H9 (cell line): ENCODE results near the gene RHBDL1. TPM values are rescaled to one million over a fixed set of nuclear protein-coding genes. Genes with fewer than 3 reads are reported as not detected.

Source experiments
- DNase-seq: peaks from one replicate; pipeline ENCODE4 v3.0.0-alpha.2; 2017
- H2AFZ ChIP-seq: one replicate; pipeline ENCODE4 v1.6.1; 2013; ENCODE audit warnings: mild to moderate bottlenecking, low read length, control low read depth, moderate library complexity
- H2AK5ac ChIP-seq: 2 replicates; pipeline ENCODE4 v1.6.1; 2013; ENCODE audit warnings: low read length, control low read depth, mixed read lengths; ENCODE audit not compliant: insufficient read length
- H2BK120ac ChIP-seq: one replicate; pipeline ENCODE4 v1.6.1; 2013; ENCODE audit warnings: low read depth, mild to moderate bottlenecking, low read length, control low read depth, inconsistent platforms; ENCODE audit not compliant: poor library complexity, severe bottlenecking
- H2BK12ac ChIP-seq: 2 replicates; pipeline ENCODE4 v1.6.1; 2013; ENCODE audit warnings: low read length, control low read depth, mixed read lengths, low read depth; ENCODE audit not compliant: insufficient read length
- H2BK15ac ChIP-seq: 2 replicates; pipeline ENCODE4 v1.6.1; 2013; ENCODE audit warnings: low read depth, low read length, control low read depth
- H2BK20ac ChIP-seq: one replicate; pipeline ENCODE4 v1.6.1; 2013; ENCODE audit warnings: low read depth, mild to moderate bottlenecking, low read length, control low read depth, inconsistent platforms; ENCODE audit not compliant: poor library complexity, severe bottlenecking
- H2BK5ac ChIP-seq: 2 replicates; pipeline ENCODE4 v1.6.1; 2013; ENCODE audit warnings: low read length, control low read depth, mixed read lengths; ENCODE audit not compliant: insufficient read length
- H3K14ac ChIP-seq: 2 replicates; pipeline ENCODE4 v1.6.1; 2013; ENCODE audit warnings: low read length, control low read depth; ENCODE audit not compliant: insufficient read depth
- H3K18ac ChIP-seq: 2 replicates; pipeline ENCODE4 v1.6.1; 2013; ENCODE audit warnings: low read depth, mild to moderate bottlenecking, mixed read lengths, low read length, control low read depth; ENCODE audit not compliant: insufficient read length
- H3K23ac ChIP-seq: 2 replicates; pipeline ENCODE4 v1.6.1; 2013; ENCODE audit warnings: low read length, control low read depth, mixed read lengths, low read depth; ENCODE audit not compliant: insufficient read length
- H3K23me2 ChIP-seq: 2 replicates; pipeline ENCODE4 v1.6.1; 2013; ENCODE audit warnings: low read depth, mild to moderate bottlenecking, mixed read lengths, low read length, control low read depth; ENCODE audit not compliant: insufficient read length, poor library complexity, severe bottlenecking
- H3K27ac ChIP-seq: 2 replicates; pipeline ENCODE4 v1.5.1; 2013; ENCODE audit warnings: low read length, control low read depth, mixed read lengths, low read depth; ENCODE audit not compliant: insufficient read length
- H3K27me3 ChIP-seq: 2 replicates; pipeline ENCODE4 v1.6.1; 2013; ENCODE audit warnings: low read length, control low read depth, inconsistent platforms; ENCODE audit not compliant: insufficient read depth
- H3K4ac ChIP-seq: 2 replicates; pipeline ENCODE4 v1.6.1; 2013; ENCODE audit warnings: low read depth, mild to moderate bottlenecking, control low read depth, inconsistent platforms, low read length, moderate library complexity
- H3K4me1 ChIP-seq: 2 replicates; pipeline ENCODE4 v1.6.1; 2013; ENCODE audit warnings: low read length, control low read depth, inconsistent platforms; ENCODE audit not compliant: insufficient read depth
- H3K4me2 ChIP-seq: 2 replicates; pipeline ENCODE4 v1.6.1; 2013; ENCODE audit warnings: low read length, control low read depth, mixed read lengths; ENCODE audit not compliant: insufficient read length, insufficient read depth
- H3K56ac ChIP-seq: 2 replicates; pipeline ENCODE4 v1.6.1; 2013; ENCODE audit warnings: low read depth, mild to moderate bottlenecking, mixed read lengths, low read length, control low read depth; ENCODE audit not compliant: insufficient read length
- H3K79me1 ChIP-seq: 2 replicates; pipeline ENCODE4 v1.6.1; 2013; ENCODE audit warnings: low read depth, mild to moderate bottlenecking, moderate library complexity, low read length, control low read depth, inconsistent platforms; ENCODE audit not compliant: insufficient read depth, poor library complexity, severe bottlenecking
- H3K79me2 ChIP-seq: 2 replicates; pipeline ENCODE4 v1.6.1; 2013; ENCODE audit warnings: low read length, control low read depth, inconsistent platforms; ENCODE audit not compliant: insufficient read depth
- H3K9ac ChIP-seq: 2 replicates; pipeline ENCODE4 v1.6.1; 2013; ENCODE audit warnings: low read length, control low read depth, mixed read lengths; ENCODE audit not compliant: insufficient read length; ENCODE audit errors: extremely low read depth
- H3K9me3 ChIP-seq: one replicate; pipeline ENCODE4 v1.6.1; 2013; ENCODE audit warnings: low read depth, low read length, inconsistent platforms; ENCODE audit not compliant: control insufficient read depth
- H3T11ph ChIP-seq: one replicate; pipeline ENCODE4 v1.6.1; 2013; ENCODE audit warnings: mild to moderate bottlenecking, low read length, control low read depth, inconsistent platforms
- H4K20me1 ChIP-seq: one replicate; pipeline ENCODE4 v1.6.1; 2013; ENCODE audit not compliant: control insufficient read depth, insufficient read length, insufficient read depth
- H4K5ac ChIP-seq: 2 replicates; pipeline ENCODE4 v1.6.1; 2013; ENCODE audit warnings: low read depth, mild to moderate bottlenecking, mixed read lengths, low read length, control low read depth; ENCODE audit not compliant: insufficient read length
- H4K8ac ChIP-seq: replicated peaks from 2 replicates; pipeline ENCODE4 v1.6.1; 2013; ENCODE audit warnings: low read length, control low read depth, mixed read lengths, low read depth; ENCODE audit not compliant: insufficient read length
- H4K91ac ChIP-seq: 2 replicates; pipeline ENCODE4 v1.6.1; 2013; ENCODE audit warnings: low read depth, mild to moderate bottlenecking, moderate library complexity, mixed read lengths, low read length, control low read depth; ENCODE audit not compliant: insufficient read length
- H3K27ac Mint-ChIP-seq, 3 experiments: 2 replicates in 2 of 3; 3 replicates in 1 of 3; pipeline ENCODE4 v1.8.0; 2020 to 2021; ENCODE audit warnings: mixed read lengths in 3 of 3, mild to moderate bottlenecking in 1 of 3, moderate library complexity in 1 of 3
- H3K27me3 Mint-ChIP-seq: 2 replicates; pipeline ENCODE4 v1.8.0; 2021; ENCODE audit warnings: low read depth, mild to moderate bottlenecking, moderate library complexity, mixed read lengths
- H3K36me3 Mint-ChIP-seq, 3 experiments: 2 replicates in 2 of 3; 3 replicates in 1 of 3; pipeline ENCODE4 v1.8.0; 2020 to 2021; ENCODE audit warnings: low read depth in 3 of 3, mixed read lengths in 3 of 3; ENCODE audit not compliant: insufficient read depth in 1 of 3
- H3K4me1 Mint-ChIP-seq, 2 experiments: 2 replicates each; pipeline ENCODE4 v1.8.0; 2020; ENCODE audit warnings: mixed read lengths in 2 of 2
- H3K4me3 Mint-ChIP-seq, 2 experiments: 2 replicates in 1 of 2; 3 replicates in 1 of 2; pipeline ENCODE4 v1.8.0; 2020 to 2021; ENCODE audit warnings: mild to moderate bottlenecking in 2 of 2, mixed read lengths in 2 of 2, moderate library complexity in 1 of 2
- H3K9me3 Mint-ChIP-seq, 2 experiments: 2 replicates in 1 of 2; 3 replicates in 1 of 2; pipeline ENCODE4 v1.8.0; 2020; ENCODE audit warnings: mild to moderate bottlenecking in 2 of 2, mixed read lengths in 2 of 2, moderate library complexity in 1 of 2
- CTCF ChIP-seq: fragments of 200-600 bp; sonication (generic); conservative IDR thresholded peaks from 3 replicates; pipeline ENCODE4 v1.8.0; 2021; ENCODE audit warnings: antibody characterized with exemption, mild to moderate bottlenecking
- WGBS: extraction: QIAGEN DNeasy Blood & Tissue Kit; methylation state at CpG from one replicate; pipeline ENCODE4 v1.1.7; 2013; ENCODE audit warnings: missing lambda C conversion rate, low lambda C conversion rate, mixed read lengths; ENCODE audit not compliant: insufficient read length; ENCODE audit errors: extremely low coverage; 5-methylcytosine and 5-hydroxymethylcytosine counted together
- total RNA-seq: library from RNA; stranded (reverse); gene quantifications from 2 replicates; pipeline ENCODE4 v1.2.1, GENCODE V29; 2021

The RHBDL1 gene
- total RNA-seq, 1 experiment from 2014 or later, result 7.6 TPM

- Histone ChIP-seq H4K5ac (no peak overlapping the region), H2BK120ac (no peak overlapping the region), H3K4me2 (no peak overlapping the region), H3K56ac (no peak overlapping the region), H4K20me1 (no peaks in the 10 kb centered on the region), H2BK15ac (no peak overlapping the region), H3K4me1 (no peaks in the 10 kb centered on the region), H3K23ac (no peak overlapping the region), H3K9ac (no peak overlapping the region), H3T11ph (no peak overlapping the region), H3K27me3 (no peaks in the 10 kb centered on the region), H2BK12ac (no peak overlapping the region), H3K79me2 (no peaks in the 10 kb centered on the region), H3K9me3 (no peaks in the 10 kb centered on the region), H4K8ac (no peak overlapping the region), H2AK5ac (no peak overlapping the region), H3K23me2 (peaks cover 7% of the 10 kb centered on the region), H4K91ac (no peak overlapping the region), H2BK20ac (no peak overlapping the region), H2BK5ac (no peak overlapping the region), H2AFZ (no peak overlapping the region), H3K27ac (no peak overlapping the region), H3K79me1 (no peaks in the 10 kb centered on the region), H3K14ac (no peak overlapping the region), H3K18ac (no peak overlapping the region), H3K4ac (no peak overlapping the region)
- Mint-ChIP-seq H3K9me3 (no peaks in the 10 kb centered on the region), H3K4me3 (peak overlapping the region in 1 of 2 experiments; percentile 69; a peak in 1 of 5 replicates), H3K27ac (no peak overlapping the region; a peak in 1 of 7 replicates), H3K4me1 (peaks cover 14 to 21% of the 10 kb centered on the region in 2 experiments), H3K27me3 (peaks cover 3% of the 10 kb centered on the region; the same call in 1 of the 2 replicates), H3K36me3 (peaks cover 11 to 25% (median 23%) of the 10 kb centered on the region in 3 experiments; a peak in 6 of 7 replicates)
- WGBS, result no CpG with 5 or more reads among the region's 22 CpGs
- no peak for DNase-seq
- TF ChIP-seq CTCF, result no peak
Observed at GRCh38 chr16:674214-674881, 1.1 kb upstream of the RHBDL1 start.
